Right lobe of liver (tissue), 4 donors: Measurements from ENCODE around the gene TDRD1.

ENCODE experiments used
- CTCF ChIP-seq, 4 donors: fragments of 200-600 bp in 3 of 4; fragments of 450-650 bp in 1 of 4; IDR thresholded peaks; one replicate each; pipeline versions ENCODE4 v1.5.1 to v1.8.0; 2016 to 2022; ENCODE audit warnings: antibody characterized with exemption in 4 of 4, mild to moderate bottlenecking in 2 of 4
- POLR2A ChIP-seq: fragments of 450-650 bp; IDR thresholded peaks from one replicate; pipeline ENCODE4 v1.6.1; 2017; ENCODE audit warnings: antibody characterized with exemption, mild to moderate bottlenecking
- donor health status: DM: no; HTN: no; CAD: no.
- donor health status: DM: no; HTN: no; CAD: no.
- donor health status: DM: no; HTN: yes; CAD: no.

- TF ChIP-seq POLR2A (no peak), CTCF (IDR thresholded peaks at IDR 0.05) (no peak)
Measured at GRCh38 chr10:114250716-114251115, 71.6 kb downstream of the TDRD1 start.
